Upper lobe of left lung (tissue), 4 donors: ENCODE measurements around the gene SELENOS.

Source experiments
- CTCF ChIP-seq, 6 experiments: fragments of 450-650 bp in 4 of 6; fragments of 200-600 bp in 2 of 6; sonication (generic) in 2 of 6; IDR thresholded peaks; one replicate each; pipeline ENCODE4 v1.5.1; 2016 to 2019; ENCODE audit warnings: antibody characterized with exemption in 6 of 6
- EP300 ChIP-seq, 4 donors: sonication (generic); formaldehyde crosslinking; IDR thresholded peaks; one replicate each; pipeline ENCODE4 v1.5.1; 2017; ENCODE audit warnings: antibody characterized with exemption in 4 of 4, control low read depth in 2 of 4
- POLR2A ChIP-seq, 4 donors: fragments of 450-650 bp; IDR thresholded peaks; one replicate each; pipeline ENCODE4 v1.5.1; 2016 to 2017; ENCODE audit warnings: antibody characterized with exemption in 4 of 4, mild to moderate bottlenecking in 2 of 4
- POLR2AphosphoS5 ChIP-seq, 2 donors: sonication (generic); formaldehyde crosslinking; IDR thresholded peaks; one replicate each; pipeline ENCODE4 v1.5.1; 2017; ENCODE audit warnings: antibody characterized with exemption in 2 of 2

GRCh38 chr15:101244036-101244781 is 33.1 kb downstream of the SELENOS start:
- no peak for TF ChIP-seq POLR2A (IDR thresholded peaks at IDR 0.05)
- TF ChIP-seq CTCF (IDR thresholded peaks at IDR 0.05) = no peak
- TF ChIP-seq POLR2AphosphoS5 (IDR thresholded peaks at IDR 0.05) = no peak
- no peak for TF ChIP-seq EP300 (IDR thresholded peaks at IDR 0.05)
